Epidermal melanocyte (primary cell): ENCODE data around the gene F11R.
"Not testable (repeated sequence)": the region's sequence is repeated elsewhere in the genome, so short reads cannot be mapped to it uniquely, and the experiment has no call there.

Source experiments
- DNase-seq: peaks from one replicate; pipeline ENCODE4 v3.0.0; 2011; ENCODE audit warnings: low spot score; ENCODE audit not compliant: insufficient read length

The F11R gene

DNA sequence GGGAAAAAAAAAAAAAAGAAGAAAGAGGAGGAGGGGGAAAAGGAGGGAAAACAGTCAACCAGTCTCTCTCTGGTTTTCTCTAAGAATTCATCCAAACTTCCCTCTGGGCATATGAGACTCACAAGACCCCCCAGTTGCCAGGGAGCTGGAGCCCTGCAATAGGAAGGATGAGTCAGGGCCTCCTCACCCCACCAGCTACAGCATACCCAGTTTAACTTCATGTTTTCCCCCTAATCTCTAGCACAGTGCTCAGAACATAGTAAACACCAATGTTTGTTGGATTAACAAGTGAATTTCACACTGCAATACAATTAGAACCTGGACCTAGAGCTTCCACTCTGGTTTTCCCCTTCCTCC, 7.8 kb downstream of the F11R start:
- DNase-seq = no peak

DNA sequence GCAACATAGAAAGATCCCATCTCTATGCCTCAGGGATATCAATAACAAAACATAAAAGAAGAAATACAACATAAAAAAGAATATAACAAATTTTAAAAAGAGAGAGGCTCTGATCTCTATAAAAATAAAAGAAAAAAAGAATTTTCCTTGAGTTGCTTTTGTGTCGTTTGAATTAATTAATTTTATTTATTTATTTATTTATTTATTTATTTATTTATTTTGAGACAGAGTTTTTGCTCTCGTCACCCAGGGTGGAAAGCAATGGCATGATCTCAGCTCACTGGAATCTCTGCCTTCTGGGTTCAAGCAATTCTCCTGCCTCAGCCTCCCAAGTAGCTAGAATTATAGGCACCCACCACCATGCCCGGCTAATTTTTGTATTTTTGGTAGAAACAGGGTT, 8.5 kb downstream of the F11R start:
- DNase-seq = no peak

DNA sequence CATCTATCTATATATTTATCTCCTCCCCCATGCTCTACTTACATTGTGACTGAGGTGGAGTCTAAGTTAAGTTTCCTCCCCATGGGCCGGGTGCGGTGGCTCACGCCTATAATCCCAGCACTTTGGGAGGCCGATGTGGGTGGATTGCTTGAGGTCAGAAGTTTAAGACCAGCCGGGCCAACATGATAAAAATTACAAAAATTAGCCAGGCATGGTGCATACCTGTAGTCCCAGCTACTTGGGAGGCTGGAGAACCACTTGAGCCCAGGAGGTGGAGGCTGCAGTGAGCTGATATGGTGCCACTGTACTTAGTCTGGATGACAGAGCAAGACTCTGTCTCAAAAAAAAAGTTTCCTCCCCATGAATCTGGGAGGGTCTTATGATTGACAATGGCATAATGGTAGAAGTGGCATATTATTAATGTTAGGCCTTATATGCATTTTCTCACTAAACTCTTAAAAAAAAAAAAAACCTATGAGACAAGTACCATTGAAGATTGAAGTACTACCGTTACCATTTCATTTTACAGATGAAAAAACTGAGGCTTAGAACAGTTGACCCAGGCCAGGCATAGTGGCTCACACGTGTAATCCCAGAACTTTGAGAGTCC, 11.2 kb downstream of the F11R start:
- DNase-seq = no peak

DNA sequence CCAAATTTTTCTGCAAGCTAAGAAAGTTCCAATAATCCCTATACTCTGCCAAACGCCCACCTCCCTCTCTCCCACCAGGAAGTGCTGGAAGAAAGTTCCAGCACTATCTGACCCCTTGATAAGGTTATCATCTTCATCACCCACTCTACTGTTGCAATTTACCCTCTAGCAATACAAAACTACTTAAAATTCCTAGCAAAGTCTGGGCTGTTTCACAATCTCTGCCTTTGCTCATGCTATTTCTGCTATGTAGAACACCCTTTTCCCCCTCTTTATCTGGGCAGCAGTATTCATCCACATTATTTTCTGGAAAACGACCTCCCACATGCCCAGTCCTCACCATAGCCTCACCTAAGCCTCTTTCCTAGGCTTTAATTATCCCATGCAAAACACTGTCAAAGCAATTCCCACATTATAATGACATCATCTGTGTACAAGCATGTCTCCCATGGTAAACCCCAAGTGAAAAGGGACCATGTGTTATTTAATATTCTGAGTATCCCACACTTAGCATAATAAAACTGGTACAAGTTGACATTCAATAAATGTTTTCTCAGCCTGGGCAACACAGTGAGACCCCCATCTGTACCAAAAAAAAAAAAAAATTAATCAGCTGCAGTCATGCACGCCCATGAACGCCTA, 12.0 kb downstream of the F11R start:
- DNase-seq = no peak

DNA sequence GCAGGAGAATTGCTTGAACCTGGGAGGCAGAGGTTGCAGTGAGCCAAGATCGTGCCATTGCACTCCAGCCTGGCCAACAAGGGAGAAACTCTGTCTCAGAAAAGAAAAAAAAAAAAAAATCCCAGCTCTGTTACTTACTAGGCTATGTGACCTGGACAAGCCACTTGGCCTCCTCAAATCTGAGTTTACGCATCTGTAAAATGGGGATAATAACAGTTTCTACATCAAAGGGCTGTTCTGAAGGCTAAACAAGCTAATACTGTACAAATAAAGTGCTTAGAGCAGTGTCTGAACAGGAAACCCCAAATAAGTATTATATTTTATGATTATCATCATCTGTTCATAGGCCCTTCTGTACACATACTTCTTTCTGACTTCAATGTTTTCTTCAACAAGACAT, 13.6 kb downstream of the F11R start:
- no peak for DNase-seq

DNA sequence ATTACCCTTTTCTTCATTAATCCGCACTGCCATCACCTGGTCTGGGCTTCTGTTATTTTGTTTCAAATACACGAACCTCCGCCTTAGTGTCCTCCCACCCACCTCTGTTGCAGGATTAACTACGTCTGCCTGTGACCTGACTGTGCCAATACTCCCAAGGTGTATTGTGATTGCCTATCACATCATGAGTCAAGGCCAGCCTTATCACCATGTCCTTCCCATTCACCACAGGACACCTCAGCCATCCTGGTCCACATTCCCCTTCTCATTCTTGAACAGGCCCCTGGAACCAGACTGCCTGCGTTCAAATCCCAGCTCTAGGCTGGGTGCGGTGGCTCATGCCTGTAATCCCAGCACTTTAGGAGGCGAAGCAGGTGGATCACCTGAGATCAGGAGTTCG, 14.4 kb downstream of the F11R start:
- no peak for DNase-seq

DNA sequence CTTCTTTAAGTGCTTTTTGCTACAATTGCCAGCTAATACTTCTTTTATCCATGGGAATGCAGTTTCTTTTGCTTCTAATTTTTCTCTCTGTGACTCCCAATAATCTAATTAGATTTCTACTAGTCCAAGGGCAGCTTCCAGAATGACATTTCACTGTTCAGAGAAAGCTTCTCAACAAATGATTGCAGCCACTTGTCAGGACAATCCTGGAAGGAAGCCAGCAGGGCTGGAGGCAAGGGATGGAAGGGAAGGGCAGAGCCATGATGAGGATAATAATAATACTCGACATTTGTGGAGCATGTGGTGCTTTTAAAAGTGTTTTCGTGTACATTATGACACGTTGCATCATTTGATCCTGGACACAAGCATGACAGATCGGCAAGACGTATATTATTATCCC, 19.4 kb downstream of the F11R start:
- DNase-seq = no peak

DNA sequence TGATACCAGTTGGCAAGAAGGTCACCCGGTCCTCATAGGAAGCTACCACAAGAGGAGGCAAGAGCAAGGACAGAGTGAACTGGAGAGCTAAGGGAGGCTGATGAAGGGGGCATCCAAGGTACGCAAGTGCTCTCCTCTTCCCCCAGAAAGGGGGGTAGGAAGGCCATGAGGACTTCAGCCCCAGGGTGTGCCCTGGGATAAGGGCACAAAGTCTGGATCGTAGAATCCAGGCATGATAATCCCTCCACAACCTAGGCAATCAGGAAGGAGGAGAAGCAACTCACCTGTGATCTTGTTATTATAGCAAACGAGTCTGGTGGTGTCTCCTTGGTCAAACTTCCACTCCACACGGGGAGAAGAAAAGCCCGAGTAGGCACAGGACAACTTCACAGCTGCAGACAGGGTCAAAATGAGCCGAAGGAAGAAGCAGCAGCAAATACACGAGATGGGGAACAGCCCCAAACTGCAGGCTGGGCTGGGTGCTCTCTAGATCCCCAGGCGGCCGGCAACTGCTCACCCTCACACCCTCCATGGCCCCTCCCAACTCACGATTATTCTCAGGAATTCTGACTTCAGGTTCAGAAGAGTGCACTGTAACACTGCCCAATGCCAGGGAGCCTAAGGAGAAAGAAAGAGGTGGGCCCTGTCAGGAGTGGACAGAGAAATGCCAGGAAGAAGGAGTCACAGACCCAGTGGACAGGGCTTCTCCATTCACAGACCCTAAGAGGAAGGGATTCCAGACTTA, 20.0 kb downstream of the F11R start:
- DNase-seq = no peak

DNA sequence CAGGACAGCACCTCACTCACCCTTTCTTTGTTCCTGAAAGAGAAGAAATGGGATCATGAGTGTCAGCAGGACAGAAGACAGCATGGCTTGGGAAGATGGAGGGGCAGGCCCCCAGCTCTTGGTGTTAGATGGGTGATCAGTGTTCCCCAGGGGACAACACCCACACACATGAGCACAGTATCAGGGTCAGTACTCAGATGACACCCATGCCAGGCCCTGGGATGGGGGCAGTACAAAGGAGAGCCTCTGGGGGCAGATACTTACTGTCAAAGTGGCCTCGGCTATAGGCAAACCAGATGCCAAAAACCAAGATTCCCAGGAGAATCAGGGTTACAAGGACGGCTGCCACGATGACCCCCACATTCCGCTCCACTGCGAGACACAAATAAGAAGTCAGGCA, 21.6 kb downstream of the F11R start:
- no peak for DNase-seq

DNA sequence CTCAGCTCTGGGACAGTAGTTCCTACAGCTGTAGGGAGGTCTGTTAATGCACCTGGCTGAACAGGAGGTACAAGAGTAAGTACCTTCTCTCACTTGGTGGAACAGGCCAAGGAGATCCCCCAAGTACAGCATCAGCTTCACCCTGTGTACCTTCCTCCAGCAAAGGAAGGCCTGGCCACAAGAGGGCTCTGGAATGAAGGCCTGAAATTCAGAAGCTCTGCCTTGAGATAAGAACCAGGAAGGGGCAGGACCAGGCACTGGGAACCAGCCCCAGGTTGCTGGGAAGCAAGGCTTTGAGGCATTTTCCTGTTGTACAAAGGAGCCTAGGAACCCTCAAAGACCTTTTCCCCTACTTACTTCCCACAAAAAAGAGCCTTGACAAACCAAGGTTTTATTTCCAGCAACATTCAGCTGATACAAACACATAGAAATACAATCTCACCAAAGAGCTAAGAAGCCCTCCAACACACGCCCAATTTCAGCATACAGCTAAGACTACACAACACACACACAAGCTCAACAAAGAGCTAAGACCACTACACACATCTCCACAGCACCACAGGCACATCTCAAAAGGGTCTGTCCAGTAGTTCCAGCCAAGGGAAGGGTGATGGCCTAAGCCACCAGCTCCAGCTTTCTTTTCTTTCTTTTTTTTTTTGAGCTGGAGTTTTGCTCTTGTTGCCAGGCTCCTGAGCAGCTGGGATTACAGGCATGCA, 23.5 kb downstream of the F11R start:
- peak; percentile 62 for DNase-seq

DNA sequence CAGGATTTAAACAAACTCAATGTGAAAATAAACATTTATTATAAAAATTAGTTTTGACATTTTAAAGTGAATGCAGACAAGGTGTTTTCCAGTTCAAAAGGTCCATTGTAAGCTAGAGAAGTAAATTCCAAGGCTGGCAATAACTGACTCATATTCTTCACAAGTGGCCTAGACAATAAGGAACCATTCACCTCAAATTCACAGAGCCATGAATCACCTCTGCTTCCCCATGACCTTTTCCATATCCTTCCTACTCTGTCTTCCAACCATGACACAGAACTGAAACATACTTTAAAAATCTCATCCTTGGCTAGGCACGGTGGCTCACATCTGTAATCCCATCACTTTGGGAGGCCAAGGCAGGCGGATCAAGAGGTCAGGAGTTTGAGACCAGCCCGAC, 24.8 kb downstream of the F11R start:
- no peak for DNase-seq

DNA sequence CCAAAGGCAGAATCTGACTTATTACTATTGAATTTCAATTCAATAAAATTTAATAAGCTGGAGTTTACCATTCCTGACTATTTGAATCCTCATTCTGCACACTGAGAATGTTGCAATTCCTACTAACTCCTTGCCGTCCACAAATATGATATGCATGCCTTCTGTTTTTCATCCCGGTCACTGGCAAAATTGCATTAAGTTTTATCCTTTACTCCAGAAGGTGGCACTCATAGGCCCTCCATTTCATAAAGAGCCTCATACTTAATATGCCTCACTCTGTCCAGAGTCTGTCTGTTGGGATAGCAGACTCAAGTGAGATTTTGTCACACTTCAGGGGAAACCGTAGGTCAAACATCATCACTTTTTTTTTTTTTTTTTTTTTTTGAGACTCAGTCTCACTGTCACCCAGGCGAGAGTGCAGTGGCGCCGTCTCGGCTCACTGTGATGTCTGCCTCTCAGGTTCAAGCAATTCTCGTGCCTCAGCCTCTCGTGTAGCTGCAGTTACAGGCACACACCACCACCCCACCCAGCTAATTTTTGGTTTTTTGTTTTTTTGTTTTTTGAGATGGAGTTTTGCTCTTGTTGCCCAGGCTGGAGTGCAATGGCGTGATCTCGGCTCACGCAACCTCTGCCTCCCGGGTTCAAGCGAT, 27.3 kb downstream of the F11R start:
- DNase-seq = no peak

DNA sequence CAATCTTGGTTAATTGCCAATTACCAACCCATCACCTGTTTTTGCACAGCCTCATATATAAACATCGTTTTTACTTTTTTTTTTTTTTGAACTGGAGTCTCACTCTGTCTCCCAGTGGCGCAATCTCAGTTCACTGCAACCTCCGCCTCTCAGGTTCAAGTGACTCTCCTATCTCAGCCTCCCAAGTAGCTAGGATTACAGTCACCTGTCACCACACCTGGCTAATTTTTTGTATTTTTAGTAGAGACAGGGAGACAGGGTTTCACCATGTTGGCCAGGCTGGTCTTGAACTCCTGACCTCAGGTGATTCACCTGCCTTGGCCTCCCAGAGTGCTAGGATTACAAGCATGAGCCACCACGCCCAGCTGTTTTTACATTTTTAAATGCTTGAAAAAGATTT, 28.9 kb downstream of the F11R start:
- not testable (repeated sequence) for DNase-seq

DNA sequence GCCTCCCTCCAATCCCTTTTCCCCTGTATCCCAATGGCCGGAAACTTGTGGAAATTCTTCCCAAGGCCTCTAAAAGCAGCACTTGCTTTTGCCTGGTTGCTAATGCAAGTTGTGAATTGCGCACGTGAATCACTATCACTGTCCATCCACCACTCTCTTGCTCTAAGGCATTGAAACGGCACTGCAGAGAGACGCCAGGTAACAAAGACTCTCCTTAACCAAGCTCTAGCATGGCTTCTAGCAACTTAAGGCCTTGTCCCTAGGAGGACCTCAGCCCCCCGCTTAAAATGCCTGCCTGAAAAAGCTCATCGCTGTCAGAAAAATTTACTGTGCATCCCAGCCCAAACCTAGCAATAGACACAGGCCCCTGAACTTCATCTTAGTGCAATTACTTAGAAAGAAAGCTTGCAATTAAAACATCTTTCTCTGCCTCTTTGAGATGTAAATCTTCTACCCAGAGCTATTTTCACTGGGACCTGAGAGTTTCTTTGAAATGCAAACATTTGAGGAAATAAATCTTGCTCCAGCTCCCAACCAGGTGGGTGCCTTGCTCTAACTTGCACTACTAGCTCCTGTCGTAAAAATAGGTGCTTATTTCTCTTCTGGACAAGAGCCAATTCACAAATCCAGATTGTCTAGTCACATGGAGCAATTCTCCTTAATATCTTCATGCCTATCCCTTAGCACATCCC, 33.4 kb downstream of the F11R start:
- no peak for DNase-seq

DNA sequence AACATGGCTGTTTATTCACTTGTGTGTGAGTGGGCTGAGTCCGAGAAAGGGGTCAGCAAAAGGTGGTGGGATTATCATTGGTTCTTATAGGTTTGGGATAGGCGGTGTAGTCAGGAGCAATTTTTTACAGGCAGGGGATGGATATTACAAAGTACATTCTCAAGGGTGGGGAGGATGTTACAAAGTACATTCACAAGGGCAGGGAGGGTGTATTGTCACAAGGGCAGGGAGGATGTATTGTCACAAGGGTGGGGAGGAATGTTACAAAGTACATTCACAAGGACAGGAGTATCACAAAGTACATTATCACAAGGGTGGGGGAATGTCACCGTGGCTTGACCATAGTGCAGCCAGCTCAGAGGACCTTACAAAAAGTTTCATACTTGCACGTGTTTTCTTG, 35.2 kb downstream of the F11R start:
- no peak for DNase-seq

DNA sequence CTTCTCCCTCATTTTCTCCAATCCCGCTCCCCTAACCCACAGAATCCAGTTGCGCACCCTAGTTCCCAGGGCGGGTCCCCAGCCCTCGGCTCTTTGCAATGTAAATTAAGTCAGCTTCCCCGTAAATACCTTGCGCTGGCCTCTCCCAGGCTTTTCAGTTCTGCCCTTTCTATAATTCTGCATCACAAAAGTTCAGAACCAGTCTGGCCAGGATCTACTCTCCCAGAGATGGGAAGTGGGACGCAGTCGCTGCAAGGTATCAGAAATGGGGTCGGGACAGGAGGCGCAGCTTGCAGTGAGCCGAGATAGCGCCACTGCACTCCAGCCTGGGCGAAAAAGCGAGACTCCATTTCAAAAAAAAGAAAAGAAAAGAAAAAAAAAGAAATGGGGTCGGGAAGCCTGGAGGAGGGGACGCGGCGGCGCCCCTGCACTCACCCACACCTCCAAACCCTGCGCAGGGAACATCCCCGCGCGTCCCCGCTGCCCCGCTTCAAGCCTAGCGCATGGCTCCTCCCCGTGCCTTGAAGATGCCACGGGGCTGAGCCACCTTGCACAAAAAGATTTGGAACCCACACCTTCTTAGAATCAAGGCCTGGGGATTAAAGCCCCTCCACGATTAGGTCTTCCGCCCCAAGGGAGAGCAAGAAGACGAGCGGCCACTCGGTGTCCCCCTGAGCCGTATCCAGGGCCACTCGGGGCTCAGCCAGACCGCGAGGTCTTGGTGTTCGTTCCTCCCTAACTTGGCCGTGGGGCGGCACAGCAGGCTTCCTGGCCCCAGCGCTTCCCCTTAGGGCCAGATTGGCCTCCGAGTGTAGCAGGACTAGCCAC, 39.2 kb downstream of the F11R start:
- DNase-seq = no peak

DNA sequence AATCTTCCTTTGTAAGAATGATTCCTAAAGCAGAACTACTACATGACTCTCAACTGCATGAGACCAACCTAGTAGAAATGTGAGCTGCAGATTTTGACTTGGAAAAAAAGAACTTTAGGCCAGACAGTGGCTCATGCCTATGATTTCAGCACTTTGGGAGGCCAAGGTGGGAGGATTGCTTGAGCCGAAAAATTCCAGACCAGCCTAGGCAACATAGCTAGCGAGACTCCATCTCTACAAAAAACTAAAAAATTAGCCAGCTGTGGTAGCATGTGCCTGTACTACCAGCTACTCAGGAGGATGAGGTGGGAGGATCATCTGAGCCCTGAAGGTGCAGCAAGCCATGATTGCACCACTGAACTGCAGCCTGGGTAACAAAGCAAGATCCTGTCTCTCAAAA, 41.7 kb downstream of the F11R start:
- DNase-seq = no peak

DNA sequence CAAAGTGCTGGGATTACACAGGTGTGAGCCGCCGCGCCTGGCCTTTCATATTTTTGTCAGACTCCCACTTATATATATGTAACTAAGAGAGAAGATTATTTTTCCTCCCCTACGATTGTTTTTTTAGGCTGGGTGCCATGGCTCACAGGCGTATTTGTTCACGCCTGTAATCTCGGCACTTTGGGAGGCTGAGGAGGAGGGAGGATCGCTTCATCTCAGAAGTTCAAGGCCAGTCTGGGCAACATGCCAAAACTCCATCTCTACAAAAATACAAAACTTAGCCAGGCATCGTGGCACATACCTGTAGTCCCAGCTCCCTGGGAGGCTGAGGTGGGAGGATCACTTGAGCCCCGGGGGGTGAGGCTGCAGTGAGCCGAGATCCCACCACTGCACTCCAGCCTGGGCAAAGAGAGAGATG, 42.4 kb downstream of the F11R start:
- DNase-seq = no peak

DNA sequence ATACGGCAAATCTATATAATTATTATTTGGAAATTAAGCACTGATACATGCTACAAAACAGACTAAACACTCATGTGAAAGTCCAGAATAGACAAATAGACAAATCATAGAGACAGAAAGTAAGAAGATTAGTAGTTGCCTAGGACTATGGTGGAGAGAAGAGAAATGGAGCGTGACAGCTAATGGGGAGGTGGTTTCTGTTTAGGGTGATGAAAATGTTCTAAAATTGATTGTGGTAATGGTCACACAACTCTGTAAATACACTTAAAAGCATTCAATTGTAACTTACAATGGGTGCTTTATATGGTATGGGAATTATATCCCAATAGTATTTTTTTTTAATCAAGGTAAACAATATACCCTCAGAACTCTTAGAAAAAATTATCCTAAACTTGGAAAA, 45.9 kb downstream of the F11R start:
- DNase-seq = no peak

DNA sequence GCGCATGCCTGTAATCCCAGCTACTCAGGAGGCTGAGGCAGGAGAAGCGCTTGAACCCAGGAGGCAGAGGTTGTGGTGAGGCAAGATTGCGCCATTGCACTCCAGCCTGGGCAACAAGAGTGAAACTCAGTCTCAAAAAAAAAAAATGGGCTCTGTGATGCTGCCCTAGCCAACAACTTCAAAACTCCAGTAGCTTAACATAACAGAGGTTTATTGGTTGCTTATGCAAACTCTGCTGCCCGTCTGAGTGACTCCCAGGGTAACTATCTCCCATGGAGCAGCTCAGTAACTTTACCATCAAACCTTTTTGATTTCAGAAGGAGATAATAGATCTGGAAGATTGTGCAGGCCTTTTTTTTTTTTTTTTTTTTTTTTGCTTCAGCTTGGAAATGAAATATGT, 47.5 kb downstream of the F11R start:
- no peak for DNase-seq
